Kidney epithelial cell (primary cell): ENCODE measurements around the gene THPO. TPM values are rescaled to one million over a fixed set of nuclear protein-coding genes. Genes with fewer than 3 reads are reported as not detected.

Experiments used
- DNase-seq: peaks from one replicate; pipeline ENCODE4 v3.0.0-alpha.2; 2010; ENCODE audit warnings: low read depth
- H3K27me3 ChIP-seq: 2 replicates; pipeline ENCODE4 v1.6.0; 2011; ENCODE audit warnings: low read length; ENCODE audit not compliant: control insufficient read depth, insufficient read depth
- H3K36me3 ChIP-seq: 2 replicates; pipeline ENCODE4 v1.5.1; 2011; ENCODE audit warnings: low read length; ENCODE audit not compliant: control insufficient read depth, insufficient read depth
- H3K4me3 ChIP-seq: 2 replicates; pipeline ENCODE4 v1.5.1; 2011; ENCODE audit warnings: low read depth, mild to moderate bottlenecking, control low read depth, low read length
- CTCF ChIP-seq: IDR thresholded peaks from 2 replicates; pipeline ENCODE4 v1.5.1; 2011; ENCODE audit warnings: mild to moderate bottlenecking, moderate library complexity, low read length, control low read depth, inconsistent platforms; ENCODE audit not compliant: insufficient read depth, poor library complexity, severe bottlenecking
- total RNA-seq: library from RNA; depleted of rRNA; stranded (reverse); fragments of >200 nt; gene quantifications from 2 replicates; pipeline ENCODE4 v1.2.3, GENCODE V29; 2015

Gene THPO
- total RNA-seq, 1 donor from 2014 or later: 0.25 TPM

- no peak for DNase-seq
- Histone ChIP-seq H3K36me3 (no peaks in the 10 kb centered on the region), H3K4me3 (no peak overlapping the region), H3K27me3 (peaks cover 76% of the 10 kb centered on the region)
- no peak for TF ChIP-seq CTCF
These were observed 4.5 kb upstream of the THPO start for GRCh38 chr3:184382326-184383032.

DNA sequence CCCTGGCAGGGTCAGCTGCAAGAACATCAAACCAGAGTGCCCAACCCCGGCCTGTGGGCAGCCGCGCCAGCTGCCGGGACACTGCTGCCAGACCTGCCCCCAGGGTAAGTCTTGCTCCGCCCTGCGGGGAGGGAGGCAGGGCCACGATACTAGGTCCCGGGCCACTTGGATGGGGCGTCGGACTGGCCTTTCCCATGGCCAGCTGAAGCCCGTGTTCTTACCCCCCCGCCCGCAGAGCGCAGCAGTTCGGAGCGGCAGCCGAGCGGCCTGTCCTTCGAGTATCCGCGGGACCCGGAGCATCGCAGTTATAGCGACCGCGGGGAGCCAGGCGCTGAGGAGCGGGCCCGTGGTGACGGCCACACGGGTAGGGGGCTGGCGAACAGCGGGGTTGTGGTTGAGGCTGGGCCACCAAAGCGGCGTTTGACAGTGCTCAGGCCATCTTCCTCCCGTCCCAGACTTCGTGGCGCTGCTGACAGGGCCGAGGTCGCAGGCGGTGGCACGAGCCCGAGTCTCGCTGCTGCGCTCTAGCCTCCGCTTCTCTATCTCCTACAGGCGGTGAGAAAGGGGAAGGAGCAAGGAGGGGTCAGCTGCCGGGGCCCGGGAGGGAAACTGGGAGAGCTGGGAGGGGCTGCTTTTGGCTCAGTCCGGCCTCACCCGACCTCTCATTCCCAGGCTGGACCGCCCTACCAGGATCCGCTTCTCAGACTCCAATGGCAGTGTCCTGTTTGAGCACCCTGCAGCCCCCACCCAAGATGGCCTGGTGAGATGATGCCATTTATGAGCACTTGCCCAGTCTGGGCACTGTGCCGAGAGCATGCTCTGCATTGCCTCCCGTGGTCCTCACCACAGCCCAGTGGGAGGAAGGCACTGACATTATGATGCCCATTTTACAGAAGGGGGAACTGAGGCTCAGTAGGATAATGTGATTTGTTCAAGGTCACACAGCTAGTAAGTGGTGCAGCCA is 3.5 kb upstream of the THPO start:
- Histone ChIP-seq H3K27me3 (peaks cover 76% of the 10 kb centered on the region), H3K36me3 (no peaks in the 10 kb centered on the region), H3K4me3 (no peak overlapping the region)
- no peak for TF ChIP-seq CTCF
- DNase-seq: no peak

DNA sequence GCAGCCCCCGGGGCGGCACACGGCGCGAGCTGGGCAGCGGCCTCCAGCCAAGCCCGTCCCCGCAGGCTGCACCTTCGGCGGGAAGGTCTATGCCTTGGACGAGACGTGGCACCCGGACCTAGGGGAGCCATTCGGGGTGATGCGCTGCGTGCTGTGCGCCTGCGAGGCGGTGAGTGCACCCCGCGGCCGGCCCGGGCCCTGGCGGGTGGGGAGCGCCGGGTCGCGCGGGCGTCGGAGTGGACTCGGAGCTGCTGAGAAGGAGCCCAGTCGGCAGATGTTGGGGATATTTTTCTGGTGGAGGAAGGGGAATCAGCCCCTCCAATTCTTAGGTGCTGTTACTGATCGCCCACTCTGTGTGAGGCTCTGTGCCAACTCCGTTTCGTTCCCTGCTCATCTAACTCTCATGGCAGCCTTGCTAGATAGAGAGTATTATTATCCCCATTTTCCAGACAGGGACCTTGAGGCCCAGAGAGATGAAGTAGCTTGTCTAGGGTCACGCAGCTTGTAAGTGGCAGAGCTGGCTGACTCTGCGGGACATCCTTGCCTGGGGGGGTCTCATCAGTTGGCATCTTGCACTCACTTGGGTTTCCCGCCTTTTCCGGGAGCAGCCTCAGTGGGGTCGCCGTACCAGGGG is 2.7 kb upstream of the THPO start:
- no peak for DNase-seq
- Histone ChIP-seq H3K36me3 (no peaks in the 10 kb centered on the region), H3K27me3 (peaks cover 76% of the 10 kb centered on the region), H3K4me3 (peak overlapping the region; percentile 19)
- no peak for TF ChIP-seq CTCF

DNA sequence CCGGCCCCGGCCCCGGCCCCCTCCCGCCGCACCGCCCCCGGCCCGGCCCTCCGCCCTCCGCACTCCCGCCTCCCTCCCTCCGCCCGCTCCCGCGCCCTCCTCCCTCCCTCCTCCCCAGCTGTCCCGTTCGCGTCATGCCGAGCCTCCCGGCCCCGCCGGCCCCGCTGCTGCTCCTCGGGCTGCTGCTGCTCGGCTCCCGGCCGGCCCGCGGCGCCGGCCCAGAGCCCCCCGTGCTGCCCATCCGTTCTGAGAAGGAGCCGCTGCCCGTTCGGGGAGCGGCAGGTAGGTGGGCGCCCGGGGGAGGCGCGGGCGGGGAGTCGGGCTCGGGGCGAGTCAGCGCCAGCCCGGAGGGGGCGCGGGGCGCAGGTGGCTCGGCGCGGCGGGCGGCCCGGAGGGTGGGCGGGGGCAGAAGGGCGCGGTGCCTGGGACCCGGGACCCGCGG is 2.2 kb upstream of the THPO start:
- no peaks in the 10 kb centered on the region for H3K36me3 ChIP-seq
- DNase-seq: no peak
- H3K27me3 ChIP-seq: peaks cover 76% of the 10 kb centered on the region
- no peak for TF ChIP-seq CTCF
- H3K4me3 ChIP-seq: no peak overlapping the region

- no peak for DNase-seq
- no peak for TF ChIP-seq CTCF
- H3K27me3 ChIP-seq: peaks cover 71% of the 10 kb centered on the region
- no peaks in the 10 kb centered on the region for H3K36me3 ChIP-seq
- peak within 1 kb of the TSS; percentile 19 for H3K4me3 ChIP-seq
These were observed 1.6 kb upstream of the THPO start, which contains the start of gene CHRD for GRCh38 chr3:184379358-184380184. TSS of gene CHRD (plus strand) at chr3:184380054. CDS start at chr3:184380319, 265 bp downstream.
